Activated T-cell treated with anti-CD3 and anti-CD28 coated beads, Interleukin-2, amount 50 U/mL, for 48 hours (primary cell): ENCODE data around the gene ZNF532.
"Not testable (repeated sequence)": the region's sequence is repeated elsewhere in the genome, so short reads cannot be mapped to it uniquely, and the experiment has no call there.

Experiments
- DNase-seq, 2 experiments: peaks; one replicate each; pipeline ENCODE4 v3.0.0-alpha.2; 2020

ZNF532 gene

GRCh38 chr18:58905777-58906428, 41.2 kb downstream of the ZNF532 start:
- no peak for DNase-seq

DNA sequence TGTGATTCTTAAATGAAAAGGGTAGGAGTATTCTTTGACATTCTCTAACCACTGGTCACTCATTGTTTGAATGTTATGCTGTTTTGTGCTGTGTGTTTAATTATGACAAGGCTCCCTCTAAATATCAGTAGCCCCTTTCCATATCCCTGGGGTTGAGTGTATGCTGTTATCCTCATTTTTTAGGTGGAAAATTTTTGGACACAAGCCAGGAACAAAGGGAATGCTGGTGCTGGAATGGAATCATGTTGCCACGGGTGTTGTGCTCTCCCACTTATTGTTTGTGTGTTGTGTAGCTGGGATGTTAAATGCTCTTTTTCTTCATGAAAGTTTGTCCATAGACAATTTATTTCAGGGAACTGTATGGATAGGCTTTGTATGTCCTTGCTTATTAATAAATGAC, 43.3 kb downstream of the ZNF532 start:
- DNase-seq, result no peak

DNA sequence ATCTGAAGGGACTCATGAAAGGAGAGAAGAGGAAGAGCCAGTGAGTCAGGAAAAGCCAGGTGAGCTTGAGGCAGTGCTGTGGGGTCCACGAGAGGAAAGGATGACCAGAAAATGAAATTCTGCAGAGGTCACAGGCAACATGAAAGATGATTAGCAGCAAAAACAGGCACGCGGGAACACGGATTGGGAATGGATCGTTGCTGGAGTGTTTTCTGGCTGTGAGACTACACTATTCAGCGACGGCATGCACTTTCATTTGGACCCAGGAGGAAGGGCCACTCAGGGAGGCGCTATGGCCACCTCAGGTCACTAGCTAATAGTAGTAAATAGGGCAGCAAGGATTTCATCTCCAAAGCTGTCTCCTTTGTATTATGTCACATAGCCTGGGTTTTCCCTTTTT, 44.8 kb downstream of the ZNF532 start:
- DNase-seq, result no peak

GRCh38 chr18:58911241-58911640, 46.6 kb downstream of the ZNF532 start:
- DNase-seq, result no peak

- no peak for DNase-seq
Measured at GRCh38 chr18:58911766-58912165, 47.1 kb downstream of the ZNF532 start.

DNA sequence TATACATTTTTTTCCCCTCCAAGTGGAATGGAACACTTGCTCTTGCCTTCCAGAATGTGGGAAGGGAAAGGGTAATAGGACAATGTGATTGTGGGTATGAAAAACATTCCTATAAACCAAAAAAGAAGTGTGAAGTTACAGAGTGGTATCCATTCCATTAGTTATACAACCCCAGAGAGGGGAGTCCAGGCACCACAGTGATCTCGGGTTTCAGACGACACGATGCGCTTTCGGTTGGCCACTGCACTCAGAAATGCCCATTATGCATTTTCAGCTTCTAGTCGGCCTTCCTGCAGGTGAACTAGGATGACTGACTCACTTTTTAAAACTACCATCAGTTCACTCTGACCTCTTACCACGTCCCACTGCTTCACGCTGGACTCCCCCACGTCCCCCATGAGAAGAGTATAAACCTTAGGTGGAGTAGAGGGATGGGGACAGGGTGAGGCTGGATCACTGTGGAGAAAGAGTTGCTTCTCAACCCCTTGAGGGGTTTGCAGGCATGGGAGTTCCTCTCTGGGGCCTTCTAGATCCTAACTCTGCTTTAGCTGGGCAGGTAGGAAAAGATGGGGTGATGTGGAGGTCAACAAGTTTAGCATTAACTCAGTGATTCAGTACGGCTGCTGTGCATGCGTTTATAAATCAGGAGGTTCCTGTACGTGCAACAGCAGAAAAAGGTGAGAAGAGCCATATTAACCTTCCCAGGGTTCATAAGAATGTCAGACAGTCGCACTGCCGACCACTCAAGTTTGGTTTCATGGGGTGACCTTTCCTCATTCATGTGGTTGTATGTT, 50.5 kb downstream of the ZNF532 start:
- DNase-seq, result no peak

DNA sequence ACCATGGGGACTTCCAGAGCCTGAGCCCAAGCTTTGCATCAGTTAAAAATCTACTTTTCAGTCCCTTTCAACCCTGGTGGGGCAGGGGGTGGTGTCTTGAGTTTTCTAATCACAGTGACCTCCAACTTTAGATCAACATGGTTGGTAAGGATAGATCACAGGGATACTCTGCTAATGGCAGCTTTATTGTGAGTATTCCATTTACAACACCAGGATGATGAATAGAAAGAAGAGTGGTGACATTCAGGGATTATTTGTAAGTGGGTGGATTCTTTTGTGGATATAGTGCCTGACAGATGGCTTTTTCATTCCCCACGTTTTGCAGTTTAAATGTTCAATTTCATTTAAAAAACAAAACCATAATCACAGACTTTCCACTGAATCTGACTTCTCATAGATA, 51.3 kb downstream of the ZNF532 start:
- DNase-seq, result no peak

DNA sequence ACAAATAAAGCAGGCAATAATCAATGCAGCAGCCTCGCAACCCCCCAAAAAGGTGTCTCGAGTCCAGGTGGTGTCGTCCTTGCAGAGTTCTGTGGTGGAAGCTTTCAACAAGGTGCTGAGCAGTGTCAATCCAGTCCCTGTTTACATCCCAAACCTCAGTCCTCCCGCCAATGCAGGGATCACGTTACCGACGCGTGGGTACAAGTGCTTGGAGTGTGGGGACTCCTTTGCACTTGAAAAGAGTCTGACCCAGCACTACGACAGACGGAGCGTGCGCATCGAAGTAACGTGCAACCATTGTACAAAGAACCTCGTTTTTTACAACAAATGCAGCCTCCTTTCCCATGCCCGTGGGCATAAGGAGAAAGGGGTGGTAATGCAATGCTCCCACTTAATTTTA, 55.3 kb downstream of the ZNF532 start:
- DNase-seq, result not testable (repeated sequence)

DNA sequence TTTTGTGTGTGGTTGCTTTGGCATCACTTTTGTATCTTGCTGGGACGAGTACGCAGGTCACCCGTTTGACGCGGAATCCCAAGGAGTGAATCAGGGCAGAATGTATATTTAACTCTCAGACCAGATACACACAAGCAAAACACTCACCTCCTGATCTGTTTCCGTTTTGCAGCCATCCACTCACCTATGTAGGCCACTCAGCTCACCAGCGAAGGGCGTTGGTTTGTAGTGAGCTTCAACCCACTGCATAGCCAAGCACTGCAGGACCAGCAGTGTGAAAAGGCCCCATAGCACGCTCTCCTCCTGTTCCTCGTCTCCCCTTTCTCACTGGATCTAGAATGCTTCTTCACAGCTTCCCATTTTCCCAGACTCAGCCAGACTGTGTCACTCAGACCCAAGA, 58.3 kb downstream of the ZNF532 start:
- DNase-seq, result no peak

DNA sequence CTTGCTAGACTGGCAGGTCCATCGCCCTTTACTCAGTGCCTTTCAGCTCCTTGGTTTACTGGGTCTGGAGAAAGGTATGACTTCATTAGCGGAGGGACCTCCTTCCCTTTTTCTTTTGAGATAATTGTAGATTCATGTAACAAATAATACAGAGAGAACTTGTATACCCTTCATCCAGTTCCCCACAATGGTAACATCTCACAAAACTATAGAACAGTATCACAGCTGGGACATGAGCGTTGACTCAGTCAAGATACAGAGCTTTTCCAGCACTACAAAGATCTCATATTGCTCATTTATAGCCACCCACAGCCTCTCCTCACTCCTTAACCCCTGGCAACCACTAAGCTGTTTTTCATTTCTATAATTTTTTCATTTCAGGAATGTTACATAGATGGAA, 59.8 kb downstream of the ZNF532 start:
- DNase-seq, result no peak

DNA sequence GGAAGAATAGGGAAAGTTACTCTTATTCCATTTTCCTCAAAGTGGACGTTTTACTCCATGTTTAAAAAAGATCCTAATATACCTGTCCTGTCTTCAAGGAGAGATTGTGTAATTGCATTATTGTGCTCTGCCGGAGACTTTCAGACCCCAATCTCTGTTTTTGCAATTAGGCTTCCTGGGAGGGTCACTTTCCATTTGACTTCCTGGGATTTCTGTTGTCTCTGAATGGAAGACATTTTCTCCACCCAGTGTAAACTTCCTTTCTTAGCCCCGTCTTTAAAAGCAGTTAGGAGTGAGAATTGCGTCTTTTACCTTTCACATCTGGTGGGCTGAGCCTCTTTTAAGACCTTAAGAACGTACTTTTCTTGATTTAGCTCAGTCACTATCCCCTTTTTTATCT, 63.0 kb downstream of the ZNF532 start:
- no peak for DNase-seq

GRCh38 chr18:58928386-58928785, 63.7 kb downstream of the ZNF532 start:
- DNase-seq, result no peak

DNA sequence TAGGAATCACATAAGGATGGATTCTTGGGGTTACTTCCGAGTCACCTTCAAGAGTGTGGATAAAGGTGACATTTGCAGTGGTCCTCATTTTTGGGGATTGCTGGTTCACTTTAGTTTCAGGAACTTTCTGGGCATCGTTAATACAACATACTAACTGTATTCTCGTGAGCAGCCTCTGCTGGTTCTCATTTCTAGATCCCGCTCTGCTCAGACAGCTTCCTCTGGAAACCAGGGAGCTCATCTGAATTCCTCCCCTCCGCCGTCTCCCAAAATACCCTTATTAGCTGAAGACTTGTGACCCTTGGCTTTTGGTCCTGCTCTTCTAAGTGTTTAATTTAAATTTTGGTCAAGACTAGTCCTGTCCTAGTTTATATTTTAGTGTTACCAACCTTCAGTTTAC, 64.5 kb downstream of the ZNF532 start:
- DNase-seq, result no peak

DNA sequence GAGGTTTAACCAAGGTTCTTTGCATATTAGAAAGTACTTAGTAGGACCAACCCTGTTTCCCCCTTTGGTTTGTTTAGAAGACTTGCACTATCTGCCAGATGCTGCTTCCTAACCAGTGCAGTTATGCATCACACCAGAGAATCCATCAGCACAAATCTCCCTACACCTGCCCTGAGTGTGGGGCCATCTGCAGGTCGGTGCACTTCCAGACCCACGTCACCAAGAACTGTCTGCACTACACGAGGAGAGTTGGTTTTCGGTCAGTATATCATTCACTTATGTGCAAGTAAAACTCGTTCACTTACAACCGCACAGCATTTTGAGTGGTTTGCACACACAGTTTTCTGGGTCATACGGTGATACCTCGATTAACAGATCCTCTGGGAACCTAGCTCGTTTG, 69.7 kb downstream of the ZNF532 start:
- no peak for DNase-seq

DNA sequence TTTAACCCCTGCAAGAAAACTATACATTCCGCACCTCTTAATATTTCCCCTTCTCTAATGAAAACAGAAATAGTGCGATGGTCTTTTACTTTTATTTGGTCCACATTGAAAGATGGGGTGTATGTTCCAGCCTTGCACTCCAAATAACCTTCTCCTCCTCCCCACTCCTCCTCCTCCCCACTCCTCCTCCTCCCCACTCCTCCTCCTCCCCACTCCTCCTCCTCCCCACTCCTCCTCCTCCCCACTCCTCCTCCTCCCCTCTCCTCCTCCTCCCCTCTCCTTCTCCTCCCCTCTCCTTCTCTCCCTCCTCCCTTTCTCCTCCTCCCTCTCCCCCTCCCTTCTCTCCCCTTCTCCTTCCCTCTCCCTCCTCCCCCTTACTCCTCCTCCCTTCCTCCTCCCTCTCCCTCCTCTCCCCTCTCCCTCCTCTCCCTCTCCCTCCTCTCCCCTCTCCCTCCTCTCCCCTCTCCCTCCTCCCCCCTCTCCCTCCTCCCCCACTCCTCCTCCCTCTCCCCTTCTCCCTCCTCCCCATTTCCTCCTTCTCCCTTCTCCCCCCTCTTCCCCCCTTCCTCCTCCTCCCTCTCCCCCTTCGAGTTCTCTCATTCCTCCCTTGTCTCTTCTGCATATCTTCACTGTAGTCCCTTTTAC, 70.4 kb downstream of the ZNF532 start:
- no peak for DNase-seq

DNA sequence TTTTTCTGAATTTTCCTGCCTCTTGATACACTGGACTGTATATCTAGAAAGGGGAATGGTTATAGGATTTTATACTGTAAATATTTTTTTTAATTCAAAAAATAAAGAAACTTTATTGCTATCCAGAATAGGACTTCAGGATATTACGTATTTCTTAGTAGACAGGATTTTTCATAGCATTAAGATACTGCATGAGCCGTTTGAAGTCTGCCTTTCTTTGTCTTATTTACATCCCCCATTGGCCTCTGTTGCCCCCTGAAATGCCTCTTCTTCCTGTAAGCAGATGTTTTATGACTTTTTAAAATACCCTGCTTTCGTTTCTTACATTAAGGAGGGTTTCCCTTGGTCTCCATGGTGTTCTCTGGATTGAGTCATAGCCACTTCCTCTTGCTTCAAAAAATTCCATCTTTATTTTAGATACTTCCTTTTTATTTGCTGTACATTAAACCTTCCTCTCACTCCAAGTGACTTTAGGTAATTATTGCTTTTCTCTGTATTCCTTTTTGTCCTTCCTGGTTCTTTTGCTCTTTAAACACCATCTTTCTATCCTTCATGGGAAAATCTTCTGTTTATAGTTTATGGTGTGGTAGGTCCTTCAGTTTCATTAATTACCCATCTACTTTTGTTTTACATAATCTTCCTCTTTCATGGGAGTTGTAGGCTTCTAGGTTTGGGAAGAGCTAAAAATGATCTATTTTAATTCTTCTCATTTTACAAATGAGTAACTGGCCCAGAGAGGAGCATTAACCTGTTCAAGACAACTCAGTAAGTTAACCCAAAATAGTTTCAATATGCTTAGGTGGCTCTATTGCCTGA, 72.6 kb downstream of the ZNF532 start:
- no peak for DNase-seq

DNA sequence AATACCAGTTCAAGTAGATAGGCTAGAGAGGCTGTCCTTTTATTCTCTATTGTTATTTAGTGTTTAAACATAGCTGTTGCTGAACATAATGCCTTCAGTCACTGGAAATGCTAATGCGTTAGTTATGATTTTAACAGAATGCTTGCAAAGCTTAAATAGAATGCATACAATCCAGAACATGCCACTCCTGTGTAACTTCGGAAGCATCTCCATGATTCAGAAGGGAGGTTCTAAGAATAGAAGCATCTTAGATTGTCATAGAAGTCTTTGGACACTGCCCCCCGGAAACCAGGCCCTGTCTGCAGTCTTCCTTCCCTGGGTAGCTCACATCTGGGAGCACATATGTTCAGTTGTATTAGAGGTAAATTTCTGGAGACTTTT, 73.2 kb downstream of the ZNF532 start:
- DNase-seq, result no peak

- DNase-seq, result no peak
Measured at GRCh38 chr18:58941426-58942099, 76.9 kb downstream of the ZNF532 start.

- DNase-seq, result no peak
Measured at GRCh38 chr18:58943896-58944295, 79.2 kb downstream of the ZNF532 start.

DNA sequence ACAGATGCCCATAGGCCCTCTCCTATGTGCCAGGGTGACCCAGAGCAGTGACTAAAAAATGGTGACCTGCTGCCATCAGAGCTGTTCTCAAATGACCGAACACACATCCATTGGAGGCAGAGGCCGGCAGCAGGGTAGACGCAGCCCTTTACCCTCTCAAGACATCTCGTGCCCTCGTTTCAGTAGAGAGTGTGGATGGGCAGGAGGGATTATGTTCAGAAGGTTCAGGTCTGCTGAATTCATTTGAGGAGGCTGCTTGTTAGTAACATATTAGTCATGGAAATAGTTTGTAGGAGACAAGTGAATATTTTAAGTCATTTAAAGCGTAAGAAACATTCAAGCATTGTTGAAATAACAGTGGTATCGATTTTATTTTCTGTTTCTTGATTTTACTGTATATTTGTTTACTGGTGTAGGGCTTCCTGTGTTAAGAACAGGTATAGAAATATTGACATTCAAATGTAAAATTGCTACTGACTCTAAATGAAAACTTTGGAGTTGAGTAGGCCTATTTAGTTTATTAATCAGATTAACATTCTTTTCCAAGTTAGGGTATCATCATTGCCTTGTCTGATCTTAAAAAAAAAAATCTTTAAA, 82.6 kb downstream of the ZNF532 start:
- no peak for DNase-seq

- no peak for DNase-seq
Measured at GRCh38 chr18:58949031-58949430, 84.4 kb downstream of the ZNF532 start.

GRCh38 chr18:58951986-58952702, 87.5 kb downstream of the ZNF532 start:
- DNase-seq, result no peak
